ENCODE data around the gene JAZF1.

DNA sequence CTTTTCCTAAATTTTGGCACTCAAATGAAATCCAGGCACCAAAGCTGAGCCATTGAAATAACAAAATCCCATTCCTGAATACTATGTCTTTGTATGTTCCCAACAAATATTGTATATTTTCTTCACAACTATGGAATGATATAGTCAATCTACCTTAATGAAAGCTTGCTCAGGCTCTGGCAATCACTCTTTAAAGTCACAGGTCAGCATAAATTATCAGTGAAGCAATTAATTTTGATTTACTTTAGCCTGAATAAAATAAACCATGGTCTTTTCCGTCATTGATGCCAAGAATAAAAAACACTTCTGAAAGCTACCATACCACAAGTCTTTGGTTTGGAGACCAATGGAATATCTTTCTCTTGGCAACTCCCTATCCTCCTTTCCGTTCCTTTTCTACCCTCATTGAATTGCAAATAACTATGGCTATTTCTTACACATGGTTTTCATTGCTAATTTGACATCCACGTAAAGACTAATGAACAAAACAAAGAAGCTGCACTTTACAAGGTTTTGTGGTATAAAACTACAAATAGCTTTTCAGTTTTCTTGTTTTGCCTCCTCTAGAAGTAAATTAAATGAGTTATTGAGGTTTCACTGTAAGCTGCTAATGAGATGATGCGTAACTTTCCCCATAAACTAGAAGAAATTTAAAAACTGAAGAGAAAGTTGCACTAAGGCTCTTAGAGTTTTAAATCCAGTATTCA lies 274.1 kb downstream of the JAZF1 start:
- TF ChIP-seq CTCF (IDR thresholded peaks at IDR 0.05) (no peak), POLR2A (IDR thresholded peaks at IDR 0.05) (no peak)
